Prostate gland (tissue), 2 donors: ENCODE results near the gene CHST11. TPM values are rescaled to one million over a fixed set of nuclear protein-coding genes. Genes with fewer than 3 reads are reported as not detected.

Experiments
- DNase-seq: peaks from one replicate; pipeline ENCODE4 v3.0.0-alpha.2; 2019; ENCODE audit warnings: low spot score
- H3K27ac ChIP-seq, 2 donors: fragments of 200-600 bp; sonication (generic); 2 replicates each; pipeline ENCODE4 v1.5.1; 2017 to 2019
- H3K27me3 ChIP-seq: fragments of 200-600 bp; sonication (generic); replicated peaks from 2 replicates; pipeline ENCODE4 v1.5.1; 2019; ENCODE audit not compliant: insufficient read depth
- H3K36me3 ChIP-seq, 2 donors: fragments of 200-600 bp; sonication (generic); 1 replicate in 1 of 2; 2 replicates in 1 of 2; pipeline versions ENCODE4 v1.5.1 to v1.8.1; 2017 to 2019
- H3K4me1 ChIP-seq: fragments of 200-600 bp; sonication (generic); replicated peaks from 2 replicates; pipeline ENCODE4 v1.5.1; 2019
- H3K4me3 ChIP-seq, 2 donors: fragments of 200-600 bp; sonication (generic); 2 replicates each; pipeline ENCODE4 v1.5.1; 2017 to 2019
- H3K9me3 ChIP-seq: fragments of 200-600 bp; sonication (generic); 2 replicates; pipeline ENCODE4 v1.5.1; 2017
- POLR2A ChIP-seq: fragments of 450-650 bp; IDR thresholded peaks from one replicate; pipeline ENCODE4 v1.6.1; 2016; ENCODE audit warnings: antibody characterized with exemption, mild to moderate bottlenecking
- POLR2AphosphoS5 ChIP-seq: sonication (generic); formaldehyde crosslinking; IDR thresholded peaks from one replicate; pipeline ENCODE4 v1.6.1; 2017; ENCODE audit warnings: antibody characterized with exemption
- WGBS: methylation state at CpG from one replicate; pipeline ENCODE4 v1.1.5; 2018; 5-methylcytosine and 5-hydroxymethylcytosine counted together
- intact Hi-C: fragments of 100-400 bp; cut with DNase I; formaldehyde crosslinking; loops from one replicate; pipeline ENCODE4 v1.14.2; 2022
- total RNA-seq, 2 donors: library from RNA; depleted of rRNA; stranded (reverse); fragments of >200 nt; gene quantifications; one replicate each; pipeline ENCODE4 v1.1.0, GENCODE V29; 2016
- TF ChIP-seq, protein P1 (sequence below), 4 experiments: fragments of 200-600 bp in 2 of 4; fragments of 450-650 bp in 2 of 4; sonication (generic) in 2 of 4; IDR thresholded peaks; 1 replicate in 3 of 4; 2 replicates in 1 of 4; pipeline ENCODE4 v1.5.1; 2016 to 2019; ENCODE audit warnings: antibody characterized with exemption in 4 of 4, mild to moderate bottlenecking in 2 of 4, moderate library complexity in 2 of 4

CHST11 gene
- total RNA-seq, 2 donors from 2014 or later: 10.4 to 25.4 TPM

DNA sequence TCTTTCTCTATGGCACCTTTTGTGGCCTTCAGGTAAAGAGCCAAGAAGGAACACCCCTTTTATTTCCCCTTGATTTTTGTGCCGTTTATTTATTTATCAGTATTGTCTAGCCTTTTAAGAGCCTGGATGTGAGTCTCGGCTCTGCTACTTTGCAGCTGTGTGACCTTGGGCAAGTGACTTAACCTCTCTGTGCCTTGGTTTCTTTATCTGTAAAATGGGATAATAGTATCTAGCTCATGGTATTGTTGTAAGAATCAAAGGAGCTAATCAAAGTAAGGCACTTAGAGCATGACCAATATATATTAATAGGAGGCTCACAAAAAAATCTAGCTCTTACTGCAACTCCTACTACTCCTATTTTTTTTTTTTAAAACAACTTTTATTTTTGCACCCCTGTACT is 179.7 kb downstream of the CHST11 start:
- intact Hi-C loops: no loop called here
- Histone ChIP-seq H3K27me3 (no peaks in the 10 kb centered on the region), H3K4me3 (no peak overlapping the region), H3K9me3 (no peaks in the 10 kb centered on the region), H3K27ac (no peak overlapping the region), H3K4me1 (no peaks in the 10 kb centered on the region), H3K36me3 (no peaks in the 10 kb centered on the region)
- WGBS: 89% methylated on average over 2 of the region's 2 CpGs
- no peak for DNase-seq
- TF ChIP-seq, protein P1, sequence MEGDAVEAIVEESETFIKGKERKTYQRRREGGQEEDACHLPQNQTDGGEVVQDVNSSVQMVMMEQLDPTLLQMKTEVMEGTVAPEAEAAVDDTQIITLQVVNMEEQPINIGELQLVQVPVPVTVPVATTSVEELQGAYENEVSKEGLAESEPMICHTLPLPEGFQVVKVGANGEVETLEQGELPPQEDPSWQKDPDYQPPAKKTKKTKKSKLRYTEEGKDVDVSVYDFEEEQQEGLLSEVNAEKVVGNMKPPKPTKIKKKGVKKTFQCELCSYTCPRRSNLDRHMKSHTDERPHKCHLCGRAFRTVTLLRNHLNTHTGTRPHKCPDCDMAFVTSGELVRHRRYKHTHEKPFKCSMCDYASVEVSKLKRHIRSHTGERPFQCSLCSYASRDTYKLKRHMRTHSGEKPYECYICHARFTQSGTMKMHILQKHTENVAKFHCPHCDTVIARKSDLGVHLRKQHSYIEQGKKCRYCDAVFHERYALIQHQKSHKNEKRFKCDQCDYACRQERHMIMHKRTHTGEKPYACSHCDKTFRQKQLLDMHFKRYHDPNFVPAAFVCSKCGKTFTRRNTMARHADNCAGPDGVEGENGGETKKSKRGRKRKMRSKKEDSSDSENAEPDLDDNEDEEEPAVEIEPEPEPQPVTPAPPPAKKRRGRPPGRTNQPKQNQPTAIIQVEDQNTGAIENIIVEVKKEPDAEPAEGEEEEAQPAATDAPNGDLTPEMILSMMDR (IDR thresholded peaks at IDR 0.05): no peak
- TF ChIP-seq POLR2A (no peak), POLR2AphosphoS5 (no peak)

DNA sequence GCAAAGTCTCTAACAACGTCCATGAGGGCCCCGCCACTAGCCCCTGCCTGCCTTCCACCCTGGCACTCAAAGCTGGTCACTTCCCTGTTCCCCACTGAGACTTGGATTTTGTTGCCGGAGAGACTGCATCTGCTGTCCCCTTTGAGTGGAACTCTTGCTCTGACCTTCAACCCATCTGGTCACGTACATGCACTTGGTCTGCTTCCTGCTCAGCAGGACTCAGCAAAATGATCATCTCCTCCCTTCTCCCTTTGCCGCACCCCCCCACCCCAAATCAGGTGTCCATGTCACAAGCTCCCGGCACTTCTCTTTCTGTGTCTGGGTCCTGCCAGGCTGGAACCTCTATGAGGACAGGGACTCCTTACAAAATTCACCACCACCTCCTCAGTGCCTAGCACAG is 180.9 kb downstream of the CHST11 start:
- H3K27me3 ChIP-seq: no peaks in the 10 kb centered on the region
- intact Hi-C loops: no loop called here
- H3K4me3 ChIP-seq: no peak overlapping the region
- H3K4me1 ChIP-seq: no peaks in the 10 kb centered on the region
- no peaks in the 10 kb centered on the region for H3K36me3 ChIP-seq
- H3K27ac ChIP-seq: no peak overlapping the region
- H3K9me3 ChIP-seq: no peaks in the 10 kb centered on the region
- 82% methylated on average over 6 of the region's 6 CpGs for WGBS
- TF ChIP-seq POLR2AphosphoS5 (no peak), POLR2A (no peak)
- TF ChIP-seq, protein P1 (IDR thresholded peaks at IDR 0.05): no peak
- no peak for DNase-seq

GRCh38 chr12:104638218-104638850 is 181.6 kb downstream of the CHST11 start:
- no peak overlapping the region for H3K27ac ChIP-seq
- 78% methylated on average over 4 of the region's 4 CpGs for WGBS
- intact Hi-C loops: no loop called here

GRCh38 chr12:104638851-104639240 is 182.1 kb downstream of the CHST11 start:
- 65% methylated on average over 3 of the region's 3 CpGs for WGBS
- Histone ChIP-seq H3K9me3 (no peaks in the 10 kb centered on the region), H3K27me3 (no peaks in the 10 kb centered on the region), H3K27ac (no peak overlapping the region), H3K4me1 (no peaks in the 10 kb centered on the region), H3K4me3 (no peak overlapping the region), H3K36me3 (no peaks in the 10 kb centered on the region)
- intact Hi-C loops: no loop called here
- TF ChIP-seq, protein P1 (IDR thresholded peaks at IDR 0.05): no peak
- TF ChIP-seq POLR2A: no peak
- no peak for TF ChIP-seq POLR2AphosphoS5
- DNase-seq: no peak

More at GRCh38 chr12:104638218-104638850, 181.6 kb downstream of the CHST11 start:
- Histone ChIP-seq H3K27me3 (no peaks in the 10 kb centered on the region), H3K4me3 (no peak overlapping the region), H3K9me3 (no peaks in the 10 kb centered on the region), H3K36me3 (no peaks in the 10 kb centered on the region), H3K4me1 (no peaks in the 10 kb centered on the region)
- DNase-seq: no peak
- TF ChIP-seq POLR2AphosphoS5: no peak
- no peak for TF ChIP-seq POLR2A
- TF ChIP-seq, protein P1 (IDR thresholded peaks at IDR 0.05): no peak

DNA sequence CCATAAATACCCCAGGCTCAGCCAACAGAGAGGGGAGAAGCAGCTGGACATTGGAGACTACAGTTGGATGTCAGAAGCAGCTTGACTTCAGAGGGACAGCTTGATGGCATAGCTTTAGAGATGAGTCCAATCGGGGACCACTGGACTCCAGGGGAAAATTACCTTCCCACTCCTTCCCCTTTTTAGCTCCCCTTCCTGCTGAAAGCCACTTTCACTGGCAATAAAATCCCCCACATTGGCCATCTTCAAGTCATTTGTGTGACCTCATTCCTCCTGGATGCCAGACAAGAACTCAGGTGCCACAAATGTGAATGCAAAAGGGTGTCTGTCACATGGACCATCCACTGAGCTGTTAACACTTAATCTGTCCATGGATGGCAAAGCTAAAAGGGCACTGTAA is 184.2 kb downstream of the CHST11 start:
- Histone ChIP-seq H3K9me3 (no peaks in the 10 kb centered on the region), H3K4me1 (no peaks in the 10 kb centered on the region), H3K27me3 (no peaks in the 10 kb centered on the region), H3K4me3 (no peak overlapping the region), H3K27ac (no peak overlapping the region), H3K36me3 (no peaks in the 10 kb centered on the region)
- intact Hi-C loops: no loop called here
- DNase-seq: no peak
- 93% methylated on average over 1 of the region's 1 CpG for WGBS
- TF ChIP-seq, protein P1 (IDR thresholded peaks at IDR 0.05): no peak
- no peak for TF ChIP-seq POLR2A
- no peak for TF ChIP-seq POLR2AphosphoS5
